HEK293 (cell line): Measurements from ENCODE around the gene FAM210A.

Experiments used
- GFI1B ChIP-seq: fragments of 450-650 bp; formaldehyde crosslinking; IDR thresholded peaks from 2 replicates; pipeline ENCODE4 v1.5.1; 2016; ENCODE audit warnings: missing biosample characterization, missing genetic modification characterization
- GLIS2 ChIP-seq: fragments of 450-650 bp; formaldehyde crosslinking; IDR thresholded peaks from 2 replicates; pipeline ENCODE4 v1.5.1; 2016; ENCODE audit warnings: missing biosample characterization, missing genetic modification characterization
- REPIN1 ChIP-seq: fragments of 450-650 bp; formaldehyde crosslinking; IDR thresholded peaks from 2 replicates; pipeline ENCODE4 v1.5.1; 2017; ENCODE audit warnings: missing biosample characterization, missing genetic modification characterization, low read depth
- ZBTB7A ChIP-seq: fragments of 450-650 bp; formaldehyde crosslinking; IDR thresholded peaks from 2 replicates; pipeline ENCODE4 v1.5.1; 2016; ENCODE audit warnings: low read depth, missing biosample characterization, missing genetic modification characterization
- ZNF138 ChIP-seq: fragments of 450-650 bp; formaldehyde crosslinking; IDR thresholded peaks from 2 replicates; pipeline ENCODE4 v1.5.1; 2016; ENCODE audit warnings: missing biosample characterization, missing genetic modification characterization, borderline replicate concordance
- ZNF670 ChIP-seq: fragments of 450-650 bp; formaldehyde crosslinking; IDR thresholded peaks from 2 replicates; pipeline ENCODE4 v1.5.1; 2016; ENCODE audit warnings: missing biosample characterization, missing genetic modification characterization, low read depth
- ZNF785 ChIP-seq: fragments of 450-650 bp; formaldehyde crosslinking; IDR thresholded peaks from 2 replicates; pipeline ENCODE4 v1.5.1; 2016; ENCODE audit warnings: missing biosample characterization, missing genetic modification characterization
- TF ChIP-seq, protein P1 (sequence below): fragments of 450-650 bp; formaldehyde crosslinking; IDR thresholded peaks from 2 replicates; pipeline ENCODE4 v1.5.1; 2016; ENCODE audit warnings: missing biosample characterization, missing genetic modification characterization
- TF ChIP-seq, protein P2 (sequence below): fragments of 450-650 bp; formaldehyde crosslinking; IDR thresholded peaks from 2 replicates; pipeline ENCODE4 v1.5.1; 2016; ENCODE audit warnings: missing biosample characterization, missing genetic modification characterization

DNA sequence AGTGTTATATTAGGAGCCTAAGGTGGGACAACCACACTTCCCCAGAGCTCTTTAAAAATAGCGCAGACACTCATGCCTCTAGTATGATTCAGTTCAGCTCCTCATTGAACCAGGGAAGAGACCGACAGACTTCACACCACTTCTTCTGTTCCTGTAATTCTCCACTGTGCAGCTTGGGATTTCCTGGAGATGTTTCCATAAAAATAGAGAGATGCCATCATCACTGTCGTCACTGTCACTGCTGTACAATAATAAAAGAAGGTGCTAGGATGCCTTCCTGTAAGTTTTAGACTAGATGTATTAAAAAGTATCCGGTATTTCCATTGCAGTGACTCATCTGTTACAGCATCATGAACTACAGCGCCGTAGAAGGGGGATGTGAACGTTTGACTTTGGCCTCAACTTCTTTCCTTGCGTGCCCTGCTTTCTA, 110.9 kb downstream of the FAM210A start:
- TF ChIP-seq, protein P1, sequence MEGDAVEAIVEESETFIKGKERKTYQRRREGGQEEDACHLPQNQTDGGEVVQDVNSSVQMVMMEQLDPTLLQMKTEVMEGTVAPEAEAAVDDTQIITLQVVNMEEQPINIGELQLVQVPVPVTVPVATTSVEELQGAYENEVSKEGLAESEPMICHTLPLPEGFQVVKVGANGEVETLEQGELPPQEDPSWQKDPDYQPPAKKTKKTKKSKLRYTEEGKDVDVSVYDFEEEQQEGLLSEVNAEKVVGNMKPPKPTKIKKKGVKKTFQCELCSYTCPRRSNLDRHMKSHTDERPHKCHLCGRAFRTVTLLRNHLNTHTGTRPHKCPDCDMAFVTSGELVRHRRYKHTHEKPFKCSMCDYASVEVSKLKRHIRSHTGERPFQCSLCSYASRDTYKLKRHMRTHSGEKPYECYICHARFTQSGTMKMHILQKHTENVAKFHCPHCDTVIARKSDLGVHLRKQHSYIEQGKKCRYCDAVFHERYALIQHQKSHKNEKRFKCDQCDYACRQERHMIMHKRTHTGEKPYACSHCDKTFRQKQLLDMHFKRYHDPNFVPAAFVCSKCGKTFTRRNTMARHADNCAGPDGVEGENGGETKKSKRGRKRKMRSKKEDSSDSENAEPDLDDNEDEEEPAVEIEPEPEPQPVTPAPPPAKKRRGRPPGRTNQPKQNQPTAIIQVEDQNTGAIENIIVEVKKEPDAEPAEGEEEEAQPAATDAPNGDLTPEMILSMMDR, result no peak
- TF ChIP-seq ZBTB7A (tag by site-specific recombination) (no peak), GLIS2 (tag by site-specific recombination) (no peak), GFI1B (tag by site-specific recombination) (no peak), ZNF670 (tag by site-specific recombination) (no peak), ZNF785 (tag by site-specific recombination) (no peak), REPIN1 (tag by site-specific recombination) (no peak), ZNF138 (tag by site-specific recombination) (no peak)
- TF ChIP-seq, protein P2, sequence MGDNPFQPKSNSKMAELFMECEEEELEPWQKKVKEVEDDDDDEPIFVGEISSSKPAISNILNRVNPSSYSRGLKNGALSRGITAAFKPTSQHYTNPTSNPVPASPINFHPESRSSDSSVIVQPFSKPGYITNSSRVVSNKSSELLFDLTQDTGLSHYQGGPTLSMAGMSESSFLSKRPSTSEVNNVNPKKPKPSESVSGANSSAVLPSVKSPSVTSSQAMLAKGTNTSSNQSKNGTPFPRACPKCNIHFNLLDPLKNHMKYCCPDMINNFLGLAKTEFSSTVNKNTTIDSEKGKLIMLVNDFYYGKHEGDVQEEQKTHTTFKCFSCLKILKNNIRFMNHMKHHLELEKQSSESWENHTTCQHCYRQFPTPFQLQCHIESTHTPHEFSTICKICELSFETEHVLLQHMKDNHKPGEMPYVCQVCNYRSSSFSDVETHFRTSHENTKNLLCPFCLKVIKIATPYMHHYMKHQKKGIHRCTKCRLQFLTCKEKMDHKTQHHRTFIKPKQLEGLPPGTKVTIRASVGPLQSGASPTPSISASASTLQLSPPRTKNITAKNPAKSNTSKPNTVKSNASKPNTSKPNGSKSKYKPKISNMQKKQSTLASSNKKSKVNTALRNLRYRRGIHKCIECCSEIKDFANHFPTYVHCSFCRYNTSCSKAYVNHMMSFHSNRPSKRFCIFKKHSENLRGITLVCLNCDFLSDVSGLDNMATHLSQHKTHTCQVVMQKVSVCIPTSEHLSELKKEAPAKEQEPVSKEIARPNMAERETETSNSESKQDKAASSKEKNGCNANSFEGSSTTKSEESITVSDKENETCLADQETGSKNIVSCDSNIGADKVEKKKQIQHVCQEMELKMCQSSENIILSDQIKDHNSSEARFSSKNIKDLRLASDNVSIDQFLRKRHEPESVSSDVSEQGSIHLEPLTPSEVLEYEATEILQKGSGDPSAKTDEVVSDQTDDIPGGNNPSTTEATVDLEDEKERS (tag by site-specific recombination), result no peak
